ENCODE results near the gene BPTF. TPM values are rescaled to one million over a fixed set of nuclear protein-coding genes. Genes with fewer than 3 reads are reported as not detected.
"Not testable (repeated sequence)": the region's sequence is repeated elsewhere in the genome, so short reads cannot be mapped to it uniquely, and the experiment has no call there.

The BPTF gene
- total RNA-seq, 4 donors from 2014 or later, result 50.1 to 79.9 (median 69.4) TPM

DNA sequence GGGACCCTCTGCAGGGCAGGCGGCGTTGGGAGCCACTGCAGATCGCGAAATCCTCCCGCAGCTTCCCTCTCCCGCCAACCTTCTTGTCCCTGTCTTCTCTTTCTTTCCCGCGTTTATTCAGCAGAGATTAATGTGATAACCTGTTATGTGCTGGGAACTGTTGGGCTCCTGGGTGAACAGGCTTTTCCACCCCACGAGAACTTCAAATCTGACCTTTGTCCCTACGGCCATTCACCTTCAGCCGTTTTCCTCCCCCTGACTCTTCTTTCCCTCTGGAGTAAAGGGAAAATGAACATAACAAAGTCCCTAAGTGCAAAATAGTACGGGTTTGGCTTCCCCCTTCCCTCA is 195.1 kb downstream of the BPTF start:
- WGBS, 2 donors, result 0 to 1% methylated on average over 12 of the region's 12 CpGs
- intact Hi-C loops (cut with DNase I; ENCODE audit: low total_unique reads), result no loop called here

DNA sequence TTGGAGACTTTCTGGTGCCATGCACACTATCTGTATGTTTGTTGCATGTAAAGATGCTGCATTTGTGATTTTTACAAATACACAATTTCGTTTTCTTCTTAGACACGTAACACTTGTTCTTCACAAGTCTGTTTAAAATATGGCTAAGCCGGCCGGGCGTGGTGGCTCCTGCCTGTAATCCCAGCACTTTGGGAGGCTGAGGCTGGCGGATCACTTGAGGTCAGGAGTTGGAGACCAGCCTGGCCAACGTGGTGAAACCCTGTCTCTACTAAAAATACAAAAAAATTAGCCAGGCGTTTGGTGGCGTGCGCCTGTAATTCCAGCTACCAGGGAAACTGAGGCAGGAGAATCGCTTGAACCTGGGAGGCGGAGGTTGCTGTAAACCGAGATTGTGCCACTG is 195.5 kb downstream of the BPTF start:
- 77 to 78% methylated on average over 13 of the region's 13 CpGs for WGBS, 2 donors
- H3K4me3 ChIP-seq (ENCODE audit: low read depth, poor library complexity, severe bottlenecking); intact Hi-C loops (cut with DNase I; ENCODE audit: low total_unique reads); DNase-seq (ENCODE audit: low spot score in 2 of 2): not testable (repeated sequence)

More for the DNA sequence above, 195.1 kb downstream of the BPTF start:
- TF ChIP-seq, protein P1, sequence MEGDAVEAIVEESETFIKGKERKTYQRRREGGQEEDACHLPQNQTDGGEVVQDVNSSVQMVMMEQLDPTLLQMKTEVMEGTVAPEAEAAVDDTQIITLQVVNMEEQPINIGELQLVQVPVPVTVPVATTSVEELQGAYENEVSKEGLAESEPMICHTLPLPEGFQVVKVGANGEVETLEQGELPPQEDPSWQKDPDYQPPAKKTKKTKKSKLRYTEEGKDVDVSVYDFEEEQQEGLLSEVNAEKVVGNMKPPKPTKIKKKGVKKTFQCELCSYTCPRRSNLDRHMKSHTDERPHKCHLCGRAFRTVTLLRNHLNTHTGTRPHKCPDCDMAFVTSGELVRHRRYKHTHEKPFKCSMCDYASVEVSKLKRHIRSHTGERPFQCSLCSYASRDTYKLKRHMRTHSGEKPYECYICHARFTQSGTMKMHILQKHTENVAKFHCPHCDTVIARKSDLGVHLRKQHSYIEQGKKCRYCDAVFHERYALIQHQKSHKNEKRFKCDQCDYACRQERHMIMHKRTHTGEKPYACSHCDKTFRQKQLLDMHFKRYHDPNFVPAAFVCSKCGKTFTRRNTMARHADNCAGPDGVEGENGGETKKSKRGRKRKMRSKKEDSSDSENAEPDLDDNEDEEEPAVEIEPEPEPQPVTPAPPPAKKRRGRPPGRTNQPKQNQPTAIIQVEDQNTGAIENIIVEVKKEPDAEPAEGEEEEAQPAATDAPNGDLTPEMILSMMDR (IDR thresholded peaks at IDR 0.05), result no peak
- no peak for TF ChIP-seq POLR2A (IDR thresholded peaks at IDR 0.05)
- DNase-seq (ENCODE audit: low spot score in 2 of 2), result no peak
- H3K4me3 ChIP-seq (ENCODE audit: low read depth, poor library complexity, severe bottlenecking), result peak overlapping the region; percentile 32

DNA sequence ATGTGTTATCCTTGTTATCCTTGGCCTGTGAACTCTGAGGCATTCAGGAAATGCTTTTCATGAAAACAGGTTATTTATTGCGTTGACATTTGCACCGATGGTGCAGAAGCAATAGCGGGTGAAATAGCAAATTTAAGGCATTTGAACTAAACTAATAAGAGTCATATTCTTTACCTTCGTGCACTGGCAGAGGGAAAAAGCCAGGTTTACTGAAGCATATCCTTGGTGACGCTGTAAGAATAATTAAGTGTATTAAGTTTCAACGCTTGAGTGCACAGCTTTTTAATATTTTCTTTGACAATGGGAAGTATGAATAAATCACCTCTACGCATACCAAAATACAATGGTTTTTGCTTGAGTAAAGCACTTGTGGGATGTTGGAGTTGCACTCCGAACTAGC is 196.7 kb downstream of the BPTF start:
- intact Hi-C loops (cut with DNase I; ENCODE audit: low total_unique reads), result no loop called here
- H3K4me3 ChIP-seq (ENCODE audit: low read depth, poor library complexity, severe bottlenecking), result no peak overlapping the region
- 91% methylated on average over 8 of the region's 8 CpGs for WGBS, 2 donors
- no peak for DNase-seq (ENCODE audit: low spot score in 2 of 2)
- TF ChIP-seq, protein P1 (IDR thresholded peaks at IDR 0.05), result no peak
- TF ChIP-seq POLR2A (IDR thresholded peaks at IDR 0.05), result no peak

DNA sequence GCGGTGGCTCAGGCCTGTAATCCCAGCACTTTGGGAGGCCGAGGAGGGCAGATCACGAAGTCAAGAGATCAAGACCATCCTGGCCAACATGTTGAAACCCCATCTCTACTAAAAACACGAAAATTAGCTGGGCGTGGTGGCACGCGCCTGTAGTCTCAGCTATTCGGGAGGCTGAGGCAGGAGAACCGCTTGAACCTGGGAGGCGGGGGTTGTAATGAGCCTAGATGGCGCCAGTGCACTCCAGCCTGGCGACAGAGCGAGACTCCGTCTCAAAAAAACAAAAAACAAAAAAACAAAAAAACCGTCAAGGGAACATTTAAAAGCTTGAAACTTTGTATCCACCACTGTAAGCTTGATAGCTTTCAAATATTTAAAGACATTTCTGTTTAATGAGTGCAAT is 197.2 kb downstream of the BPTF start:
- 95 to 96% methylated on average over 15 of the region's 15 CpGs for WGBS, 2 donors
- intact Hi-C loops (cut with DNase I; ENCODE audit: low total_unique reads); H3K4me3 ChIP-seq (ENCODE audit: low read depth, poor library complexity, severe bottlenecking); DNase-seq (ENCODE audit: low spot score in 2 of 2): not testable (repeated sequence)

DNA sequence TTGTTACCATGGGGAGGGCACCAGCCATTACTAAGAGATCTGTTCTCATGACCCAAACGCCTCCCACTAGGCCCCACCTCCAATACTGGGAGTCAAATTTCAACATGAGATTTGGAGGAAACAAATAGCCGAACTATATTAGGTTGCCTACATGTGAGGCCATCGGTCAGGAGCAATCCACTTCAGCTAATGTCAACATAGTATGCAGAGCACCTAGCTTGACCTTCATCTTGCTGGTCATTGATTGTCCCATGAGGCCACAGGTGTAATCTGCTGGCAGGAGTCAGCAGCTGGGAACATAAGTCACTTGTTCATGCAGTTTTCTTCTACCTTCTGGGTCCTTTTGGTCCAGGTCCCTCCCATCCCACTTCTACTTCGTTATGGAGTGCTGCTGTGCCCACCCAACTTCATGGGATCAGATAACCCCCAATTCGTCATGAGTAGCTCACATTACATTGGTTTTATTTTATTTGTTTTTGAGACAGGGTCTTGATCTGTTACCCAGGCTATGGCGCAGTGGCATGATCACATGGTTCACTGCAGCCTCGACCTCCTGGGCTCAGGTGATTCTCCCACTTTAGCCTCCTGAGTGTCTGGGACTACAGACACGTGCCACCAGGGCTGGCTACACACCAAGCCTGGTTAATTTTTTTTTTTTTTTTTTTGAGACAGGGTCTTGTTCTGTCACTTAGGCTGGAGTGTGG is 204.4 kb downstream of the BPTF start:
- WGBS, 2 donors, result 70 to 75% methylated on average over 8 of the region's 8 CpGs
- intact Hi-C loops (cut with DNase I; ENCODE audit: low total_unique reads), result no loop called here

More for the DNA sequence above, 204.4 kb downstream of the BPTF start:
- DNase-seq (ENCODE audit: low spot score in 2 of 2), result no peak
- TF ChIP-seq, protein P1 (IDR thresholded peaks at IDR 0.05), result no peak
- no peak for TF ChIP-seq POLR2A (IDR thresholded peaks at IDR 0.05)
- no peak overlapping the region for H3K4me3 ChIP-seq (ENCODE audit: low read depth, poor library complexity, severe bottlenecking)

Other genes starting within 250 kb of the BPTF start
- gene NOL11, start 107.6 kb upstream of the BPTF start, total RNA-seq, result 10 to 100 TPM; 22.6 to 38.8 (median 30.1) TPM
- gene C17orf58, start 171.0 kb downstream of the BPTF start, total RNA-seq, result 1 to 10 TPM; 4.8 to 9.8 (median 6.8) TPM
- 10 to 100 TPM; 10.6 to 29.7 (median 16.4) TPM for gene KPNA2, start 210.2 kb downstream of the BPTF start, total RNA-seq

Data from lower leg skin (tissue), 4 donors.